H1 (cell line): ENCODE data around the gene ELMO1. TPM values are rescaled to one million over a fixed set of nuclear protein-coding genes. Genes with fewer than 3 reads are reported as not detected.

Source experiments
- CTCF ChIA-PET: fragments of 300-600 bp; sonication (Branson Sonifier 250); formaldehyde crosslinking; loops from one replicate; lab custom pipeline; 2021; ENCODE audit not compliant: partially characterized antibody; lab: Charles Lee
- POLR2A ChIA-PET: fragments of 300-600 bp; sonication (Branson Sonifier 250); formaldehyde crosslinking; loops from one replicate; lab custom pipeline; 2021; ENCODE audit warnings: inconsistent platforms; ENCODE audit not compliant: partially characterized antibody; lab: Charles Lee
- DNase-seq, 2 experiments: peaks; one replicate each; pipeline versions ENCODE4 v3.0.0 to v3.0.0-alpha.2; 2010 to 2022; ENCODE audit warnings: low spot score in 2 of 2, low read depth in 1 of 2, mixed read lengths in 1 of 2
- FAIRE-seq: peaks from 2 replicates; lab custom pipeline; 2011; peaks lifted over from hg19 to GRCh38; lab: Jason Lieb, UNC
- H2AFZ ChIP-seq: 2 replicates; pipeline ENCODE4 v1.8.1; 2012; ENCODE audit warnings: low read length, inconsistent platforms
- H2AK5ac ChIP-seq: 2 replicates; pipeline ENCODE4 v1.6.1; 2013; ENCODE audit warnings: low read depth, low read length
- H2BK120ac ChIP-seq: replicated peaks from 2 replicates; pipeline ENCODE3; 2013; ENCODE audit warnings: low read depth, low read length, inconsistent platforms
- H2BK12ac ChIP-seq: 2 replicates; pipeline ENCODE4 v1.6.1; 2013; ENCODE audit warnings: low read depth, low read length
- H2BK15ac ChIP-seq: 2 replicates; pipeline ENCODE4 v1.6.1; 2013; ENCODE audit warnings: low read length
- H2BK20ac ChIP-seq: 2 replicates; pipeline ENCODE4 v1.6.1; 2013; ENCODE audit warnings: low read length
- H2BK5ac ChIP-seq: 2 replicates; pipeline ENCODE4 v1.6.1; 2013; ENCODE audit warnings: low read depth, low read length
- H3K14ac ChIP-seq: 2 replicates; pipeline ENCODE4 v1.6.1; 2013; ENCODE audit warnings: inconsistent platforms; ENCODE audit not compliant: insufficient read length
- H3K18ac ChIP-seq: 2 replicates; pipeline ENCODE4 v1.6.1; 2013; ENCODE audit warnings: low read length; ENCODE audit errors: extremely low read depth
- H3K23ac ChIP-seq: 2 replicates; pipeline ENCODE4 v1.6.1; 2013; ENCODE audit warnings: inconsistent platforms; ENCODE audit not compliant: insufficient read length
- H3K23me2 ChIP-seq: 2 replicates; pipeline ENCODE4 v1.6.1; 2013; ENCODE audit warnings: low read depth, low read length
- H3K27ac ChIP-seq: 2 replicates; pipeline ENCODE4 v1.6.1; 2011; ENCODE audit warnings: low read depth, low read length, inconsistent platforms
- H3K27me3 ChIP-seq, 4 experiments: replicated peaks in 1 of 4; 1 replicate in 1 of 4; 2 replicates in 3 of 4; pipeline versions ENCODE4 v1.6.1 to v1.8.1; 2011 to 2013; ENCODE audit warnings: low read length in 3 of 4, mild to moderate bottlenecking in 3 of 4, inconsistent platforms in 2 of 4, mixed read lengths in 2 of 4, moderate library complexity in 1 of 4; ENCODE audit not compliant: control insufficient read depth in 3 of 4, insufficient read depth in 3 of 4; ENCODE audit errors: extremely low read depth in 1 of 4
- H3K36me3 ChIP-seq, 4 experiments: 2 replicates each; pipeline versions ENCODE4 v1.6.1 to v1.8.1; 2011 to 2013; ENCODE audit warnings: mild to moderate bottlenecking in 4 of 4, low read length in 3 of 4, moderate library complexity in 2 of 4, control low read depth in 1 of 4, inconsistent platforms in 1 of 4; ENCODE audit not compliant: insufficient read depth in 4 of 4, control insufficient read depth in 2 of 4
- H3K4ac ChIP-seq: replicated peaks from 2 replicates; pipeline ENCODE3; 2013; ENCODE audit warnings: low read length, low read depth, mixed read lengths, inconsistent platforms; ENCODE audit not compliant: insufficient read length
- H3K4me1 ChIP-seq, 4 experiments: replicated peaks in 1 of 4; 1 replicate in 1 of 4; 2 replicates in 3 of 4; pipeline versions ENCODE4 v1.6.1 to v1.8.1; 2011 to 2013; ENCODE audit warnings: low read length in 3 of 4, inconsistent platforms in 2 of 4, mixed read lengths in 1 of 4; ENCODE audit not compliant: insufficient read depth in 4 of 4, control insufficient read depth in 3 of 4
- H3K4me2 ChIP-seq, 2 experiments: 2 replicates each; pipeline versions ENCODE4 v1.6.1 to v1.8.1; 2011 to 2013; ENCODE audit warnings: low read depth in 2 of 2, low read length in 2 of 2, control low read depth in 1 of 2, inconsistent platforms in 1 of 2, mild to moderate bottlenecking in 1 of 2; ENCODE audit not compliant: insufficient read depth in 1 of 2
- H3K4me3 ChIP-seq, 4 experiments: fragments of 200-600, 300-600 bp in 1 of 4; sonication (generic), shearing (Covaris generic), sonication (Bioruptor Twin) in 1 of 4; 2 replicates each; pipeline versions ENCODE4 v1.5.1 to v1.8.1; 2011 to 2016; ENCODE audit warnings: low read length in 4 of 4, low read depth in 3 of 4, control low read depth in 2 of 4, inconsistent platforms in 2 of 4, mild to moderate bottlenecking in 2 of 4, mixed read lengths in 1 of 4, moderate library complexity in 1 of 4; ENCODE audit not compliant: insufficient read depth in 2 of 4; ENCODE audit errors: extremely low read depth in 1 of 4
- H3K56ac ChIP-seq: replicated peaks from 2 replicates; pipeline ENCODE3; 2013; ENCODE audit warnings: low read depth, mild to moderate bottlenecking, mixed read lengths, low read length, inconsistent platforms; ENCODE audit not compliant: insufficient read length
- H3K79me1 ChIP-seq: 2 replicates; pipeline ENCODE4 v1.6.1; 2013; ENCODE audit warnings: low read depth, low read length, control low read depth
- H3K79me2 ChIP-seq, 2 experiments: 2 replicates each; pipeline versions ENCODE4 v1.6.1 to v1.8.1; 2012 to 2013; ENCODE audit warnings: low read length in 2 of 2, mild to moderate bottlenecking in 2 of 2, inconsistent platforms in 1 of 2; ENCODE audit not compliant: insufficient read depth in 2 of 2, control insufficient read depth in 1 of 2
- H3K9ac ChIP-seq, 4 experiments: replicated peaks in 1 of 4; 1 replicate in 1 of 4; 2 replicates in 3 of 4; pipeline versions ENCODE4 v1.6.1 to v1.8.1; 2011 to 2013; ENCODE audit warnings: low read depth in 3 of 4, low read length in 3 of 4, control low read depth in 2 of 4, mild to moderate bottlenecking in 2 of 4, moderate library complexity in 2 of 4, inconsistent platforms in 1 of 4; ENCODE audit errors: extremely low read depth in 1 of 4
- H3K9me3 ChIP-seq, 2 experiments: 2 replicates each; pipeline versions ENCODE4 v1.6.1 to v1.8.1; 2012 to 2013; ENCODE audit warnings: mild to moderate bottlenecking in 2 of 2, moderate library complexity in 2 of 2, control low read depth in 1 of 2, inconsistent platforms in 1 of 2, low read depth in 1 of 2, low read length in 1 of 2, mixed read lengths in 1 of 2; ENCODE audit not compliant: insufficient read depth in 2 of 2
- H4K20me1 ChIP-seq, 2 experiments: replicated peaks in 1 of 2; 2 replicates each; pipeline versions ENCODE3 to v1.8.1; 2011 to 2013; ENCODE audit warnings: inconsistent platforms in 2 of 2, low read length in 2 of 2, mild to moderate bottlenecking in 1 of 2; ENCODE audit not compliant: insufficient read depth in 2 of 2, control insufficient read depth in 1 of 2
- H4K5ac ChIP-seq: 2 replicates; pipeline ENCODE4 v1.6.1; 2013; ENCODE audit warnings: low read length, low read depth, mixed read lengths, inconsistent platforms; ENCODE audit not compliant: insufficient read length
- H4K8ac ChIP-seq: 2 replicates; pipeline ENCODE4 v1.8.0; 2013; ENCODE audit warnings: mild to moderate bottlenecking, moderate library complexity, low read length, inconsistent platforms; ENCODE audit not compliant: insufficient read depth; ENCODE audit errors: extremely low read depth
- H4K91ac ChIP-seq: replicated peaks from 2 replicates; pipeline ENCODE3; 2013; ENCODE audit warnings: low read length, mixed read lengths, inconsistent platforms; ENCODE audit not compliant: insufficient read length
- CTBP2 ChIP-seq: IDR thresholded peaks from 2 replicates; pipeline ENCODE4 v1.7.0; 2011; ENCODE audit warnings: borderline replicate concordance, mild to moderate bottlenecking, moderate library complexity, mixed read lengths, low read length; ENCODE audit not compliant: insufficient read depth, insufficient read length
- WGBS, 2 experiments: shearing (Covaris generic) in 1 of 2; methylation state at CpG; one replicate each; pipeline versions ENCODE4 v1.1.6 to v1.1.7; 2013 to 2015; ENCODE audit warnings: low lambda C conversion rate in 2 of 2, mixed read lengths in 2 of 2, inconsistent platforms in 1 of 2, low coverage in 1 of 2, missing lambda C conversion rate in 1 of 2; ENCODE audit not compliant: insufficient replicate concordance in 2 of 2, insufficient coverage in 1 of 2, insufficient read length in 1 of 2; ENCODE audit errors: extremely low coverage in 1 of 2, missing lambda C conversion rate in 1 of 2; 5-methylcytosine and 5-hydroxymethylcytosine counted together
- microRNA counts: library from miRNA; unstranded; fragments of <30 nt; microRNA quantifications from one replicate; lab custom pipeline; 2015
- microRNA-seq, 2 experiments: library from miRNA; unstranded; fragments of <30 nt; microRNA quantifications; one replicate each; pipeline versions ENCODE4 to v1.2.0, GENCODE V29; 2016 to 2020; ENCODE audit warnings: borderline microRNAs expressed in 2 of 2, borderline number of aligned reads in 2 of 2, borderline replicate concordance in 1 of 2
- polyA plus RNA-seq, 7 experiments: library from polyadenylated mRNA; depleted of rRNA in 3 of 7; stranded (reverse) in 5 of 7; unstranded in 2 of 7; fragments of >200 nt in 5 of 7; fragments of 200-250 nt in 2 of 7; gene quantifications; 1 replicate in 5 of 7; 2 replicates in 1 of 7; 4 replicates in 1 of 7; pipeline versions ENCODE4 v1.2.1 to v1.2.3, GENCODE V29; 2011 to 2013; ENCODE audit warnings: missing spikeins in 2 of 7, mixed read lengths in 2 of 7
- small RNA-seq: library from polyadenylated mRNA; stranded (forward); fragments of <200 nt; extraction: miRNeasy Mini kit (QIAGEN cat#:217004); gene quantifications from one replicate; pipeline ENCODE3, GENCODE V24; 2013; ENCODE audit not compliant: insufficient read depth
- total RNA-seq: library from RNA; stranded (reverse); fragmentation: NEBNext Ultra II Directional; extraction: Animal tissue kit (Norgen Biotek cat#: 25700); gene quantifications from 2 replicates; pipeline ENCODE4 v1.2.1, GENCODE V29; 2021

The ELMO1 gene
- total and polyA plus RNA-seq, 2 of the 8 experiments (the other 6 are each of a cell fraction or from before 2014, with no cell fraction given), result 18.4 to 21.0 TPM

GRCh38 chr7:36806891-36807290, 641.8 kb downstream of the ELMO1 start:
- H2AFZ ChIP-seq, result no peak overlapping the region
- H3K79me2 ChIP-seq, result no peaks in the 10 kb centered on the region
- H3K36me3 ChIP-seq, result no peaks in the 10 kb centered on the region
- 0 out of 2 replicates have a peak, but pooled peaks cover 3% of the 10 kb centered on the region for H3K23me2 ChIP-seq
- DNase-seq (no peak), FAIRE-seq (no peak)
- H4K8ac ChIP-seq, result no peak overlapping the region
- 85% methylated on average over 2 of the region's 2 CpGs; no CpG with 5 or more reads in 1 of the 2 experiments for WGBS, 2 experiments
- no peak overlapping the region for H4K5ac ChIP-seq
- no peak overlapping the region for H2BK120ac ChIP-seq
- no peak overlapping the region for H2BK20ac ChIP-seq
- POLR2A ChIA-PET, result no interaction called here
- H4K91ac ChIP-seq, result no peak overlapping the region
- CTCF ChIA-PET, result interaction anchor here (0.7 to 1.3 kb wide), 2 partner anchors 12 to 154 kb away, joined by 3 read pairs; no protein-coding TSS in a partner anchor
- no peaks in the 10 kb centered on the region for H4K20me1 ChIP-seq
- no peak overlapping the region for H3K23ac ChIP-seq
- H2BK12ac ChIP-seq, result no peak overlapping the region
- H3K9ac ChIP-seq, result no peak overlapping the region
- no peak overlapping the region for H2BK15ac ChIP-seq
- no peaks in the 10 kb centered on the region for H3K4me1 ChIP-seq
- no peak overlapping the region for H3K27ac ChIP-seq
- H2AK5ac ChIP-seq, result no peak overlapping the region
- no peaks in the 10 kb centered on the region; the same call in 1 of the 2 replicates for H3K79me1 ChIP-seq
- no peak overlapping the region for H3K4me3 ChIP-seq
- no peak overlapping the region for H3K4me2 ChIP-seq
- no peak for TF ChIP-seq CTBP2
- no peaks in the 10 kb centered on the region for H3K27me3 ChIP-seq
- H3K9me3 ChIP-seq, result no peaks in the 10 kb centered on the region
- H3K56ac ChIP-seq, result no peak overlapping the region
- no peak overlapping the region for H2BK5ac ChIP-seq
- no peak overlapping the region for H3K4ac ChIP-seq
- no peak overlapping the region for H3K14ac ChIP-seq
- H3K18ac ChIP-seq, result no peak overlapping the region

MicroRNA genes within 50 kb of the gene (microRNA counts, 767-probe panel; counts per million panel counts)
- microRNA hsa-miR-1200 (lab: Ali Mortazavi, UCI), result 879 counts per million, percentile 95 among the panel's probes with 10 or more counts

Small RNA genes within 50 kb of the gene (microRNA-seq; reads per million reads assigned to microRNA genes)
- 0 reads per million in 2 experiments for gene MIR1200

Small RNA genes within 50 kb of the gene (small RNA-seq; reads per million reads assigned to genes)
- not detected for gene MIR1200
- not detected for gene RF00019
- not detected for gene RF00432
- gene RNU6-565P, result not detected

Other genes with a start within 250 kb of the ELMO1 start
- 0.25 and 0.45 TPM in 2 replicates for gene GPR141, start 234.9 kb upstream of the ELMO1 start, total RNA-seq
- gene GPR141, start 234.9 kb upstream of the ELMO1 start, polyA plus RNA-seq (2011; rRNA removed), result 0.71 and 1.0 TPM in 2 replicates